Natural killer cell (primary cell): ENCODE measurements around the gene CDK4. TPM values are rescaled to one million over a fixed set of nuclear protein-coding genes. Genes with fewer than 3 reads are reported as not detected.

Experiments used
- ATAC-seq, 3 donors: fragments of 150-1000 bp in 2 of 3; fragments of 200-7000 bp in 1 of 3; cut with Tn5 transposase; 1 replicate in 1 of 3; 2 replicates in 2 of 3; pipeline ENCODE4 v1.10.0; 2021; ENCODE audit warnings: mild to moderate bottlenecking in 2 of 3, moderate library complexity in 2 of 3
- DNase-seq, 2 donors: peaks; one replicate each; pipeline versions ENCODE4 v3.0.0 to v3.0.0-alpha.2; 2013 to 2021; ENCODE audit warnings: mixed read lengths in 1 of 2
- H3K27ac ChIP-seq: one replicate; pipeline ENCODE4 v1.5.1; 2013; ENCODE audit warnings: mild to moderate bottlenecking, low read length
- H3K27me3 ChIP-seq: one replicate; pipeline ENCODE4 v1.6.1; 2013; ENCODE audit warnings: low read length; ENCODE audit not compliant: control insufficient read depth, insufficient read depth
- H3K36me3 ChIP-seq: one replicate; pipeline ENCODE4 v1.6.1; 2013; ENCODE audit warnings: low read length; ENCODE audit not compliant: control insufficient read depth, insufficient read depth
- H3K4me1 ChIP-seq: one replicate; pipeline ENCODE4 v1.6.1; 2013; ENCODE audit warnings: low read length; ENCODE audit not compliant: control insufficient read depth, insufficient read depth
- H3K4me3 ChIP-seq: one replicate; pipeline ENCODE4 v1.5.1; 2013; ENCODE audit warnings: low read length
- H3K9me3 ChIP-seq: one replicate; pipeline ENCODE4 v1.6.1; 2013; ENCODE audit warnings: low read length; ENCODE audit not compliant: control insufficient read depth, insufficient read depth
- H3K27ac Mint-ChIP-seq, 2 donors: one replicate each; pipeline ENCODE4 v1.8.0; 2022; ENCODE audit warnings: mild to moderate bottlenecking in 2 of 2, mixed read lengths in 2 of 2, moderate library complexity in 1 of 2
- H3K27me3 Mint-ChIP-seq, 2 donors: one replicate each; pipeline ENCODE4 v1.8.0; 2022; ENCODE audit warnings: low read depth in 2 of 2, mixed read lengths in 2 of 2
- H3K36me3 Mint-ChIP-seq: one replicate; pipeline ENCODE4 v1.8.0; 2022; ENCODE audit warnings: mixed read lengths
- H3K4me1 Mint-ChIP-seq, 2 donors: one replicate each; pipeline ENCODE4 v1.8.0; 2022; ENCODE audit warnings: mixed read lengths in 2 of 2
- H3K4me3 Mint-ChIP-seq: one replicate; pipeline ENCODE4 v1.8.0; 2022; ENCODE audit warnings: mild to moderate bottlenecking, moderate library complexity, mixed read lengths
- H3K9me3 Mint-ChIP-seq, 2 donors: one replicate each; pipeline ENCODE4 v1.8.0; 2022; ENCODE audit warnings: mixed read lengths in 2 of 2
- whole genome bisulfite sequencing: methylation state at CpG from one replicate; pipeline ENCODE4 v1.1.7; 2013; ENCODE audit warnings: missing lambda C conversion rate; ENCODE audit not compliant: insufficient coverage; 5-methylcytosine and 5-hydroxymethylcytosine counted together
- intact Hi-C: fragments of 100-400 bp; cut with micrococcal nuclease; formaldehyde crosslinking; loops from one replicate; pipeline ENCODE4 v1.14.2; 2022
- total RNA-seq, 4 donors: library from RNA; stranded (reverse); fragments of 120-200 nt in 1 of 4; gene quantifications; one replicate each; pipeline versions ENCODE4 v1.2.3 to v1.2.4, GENCODE V29; 2013 to 2022
- TF ChIP-seq, protein P1 (sequence below): fragments of 200-600 bp; IDR thresholded peaks from one replicate; pipeline ENCODE4 v1.8.0; 2022; ENCODE audit warnings: antibody characterized with exemption

The CDK4 gene
- total RNA-seq, 3 donors from 2014 or later (not counting 1 experiment from before 2014, with no cell fraction given) = 30.7 to 39.5 (median 37.7) TPM

DNA sequence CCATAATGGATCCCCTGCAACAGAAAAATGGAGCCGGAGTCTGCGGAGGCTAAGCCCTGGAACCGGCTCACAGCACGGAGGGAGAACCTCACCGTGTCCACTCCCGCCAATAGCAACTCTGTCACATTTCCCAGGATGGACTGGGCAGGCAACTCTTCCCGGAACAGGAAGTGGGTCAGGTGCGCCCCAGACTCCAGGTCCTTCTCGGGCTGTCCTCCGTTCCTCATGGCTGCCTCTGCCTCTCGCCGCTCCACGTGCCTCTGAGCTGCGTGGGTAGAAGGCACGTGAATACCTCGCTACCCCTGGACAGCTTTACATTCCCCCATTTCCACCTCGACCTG lies 12.5 kb upstream of the CDK4 start:
- H3K9me3 ChIP-seq = no peaks in the 10 kb centered on the region
- H3K27me3 ChIP-seq = peaks cover 41% of the 10 kb centered on the region
- Mint-ChIP-seq H3K36me3 (no peaks in the 10 kb centered on the region), H3K9me3 (no peaks in the 10 kb centered on the region), H3K4me3 (peak overlapping the region; percentile 86), H3K4me1 (peaks cover 26 to 29% of the 10 kb centered on the region in 2 donors), H3K27ac (peak overlapping the region in 1 of 2 donors; percentile 74), H3K27me3 (peaks cover 40 to 44% of the 10 kb centered on the region in 2 donors)
- intact Hi-C loops = no loop called here
- ATAC-seq (no peak), DNase-seq (no peak)
- no peaks in the 10 kb centered on the region for H3K36me3 ChIP-seq
- 19% methylated on average over 17 of the region's 17 CpGs for WGBS
- H3K4me3 ChIP-seq = peak overlapping the region; percentile 43
- H3K4me1 ChIP-seq = peaks cover 30% of the 10 kb centered on the region
- H3K27ac ChIP-seq = no peak overlapping the region
- TF ChIP-seq, protein P1, sequence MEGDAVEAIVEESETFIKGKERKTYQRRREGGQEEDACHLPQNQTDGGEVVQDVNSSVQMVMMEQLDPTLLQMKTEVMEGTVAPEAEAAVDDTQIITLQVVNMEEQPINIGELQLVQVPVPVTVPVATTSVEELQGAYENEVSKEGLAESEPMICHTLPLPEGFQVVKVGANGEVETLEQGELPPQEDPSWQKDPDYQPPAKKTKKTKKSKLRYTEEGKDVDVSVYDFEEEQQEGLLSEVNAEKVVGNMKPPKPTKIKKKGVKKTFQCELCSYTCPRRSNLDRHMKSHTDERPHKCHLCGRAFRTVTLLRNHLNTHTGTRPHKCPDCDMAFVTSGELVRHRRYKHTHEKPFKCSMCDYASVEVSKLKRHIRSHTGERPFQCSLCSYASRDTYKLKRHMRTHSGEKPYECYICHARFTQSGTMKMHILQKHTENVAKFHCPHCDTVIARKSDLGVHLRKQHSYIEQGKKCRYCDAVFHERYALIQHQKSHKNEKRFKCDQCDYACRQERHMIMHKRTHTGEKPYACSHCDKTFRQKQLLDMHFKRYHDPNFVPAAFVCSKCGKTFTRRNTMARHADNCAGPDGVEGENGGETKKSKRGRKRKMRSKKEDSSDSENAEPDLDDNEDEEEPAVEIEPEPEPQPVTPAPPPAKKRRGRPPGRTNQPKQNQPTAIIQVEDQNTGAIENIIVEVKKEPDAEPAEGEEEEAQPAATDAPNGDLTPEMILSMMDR = no peak

DNA sequence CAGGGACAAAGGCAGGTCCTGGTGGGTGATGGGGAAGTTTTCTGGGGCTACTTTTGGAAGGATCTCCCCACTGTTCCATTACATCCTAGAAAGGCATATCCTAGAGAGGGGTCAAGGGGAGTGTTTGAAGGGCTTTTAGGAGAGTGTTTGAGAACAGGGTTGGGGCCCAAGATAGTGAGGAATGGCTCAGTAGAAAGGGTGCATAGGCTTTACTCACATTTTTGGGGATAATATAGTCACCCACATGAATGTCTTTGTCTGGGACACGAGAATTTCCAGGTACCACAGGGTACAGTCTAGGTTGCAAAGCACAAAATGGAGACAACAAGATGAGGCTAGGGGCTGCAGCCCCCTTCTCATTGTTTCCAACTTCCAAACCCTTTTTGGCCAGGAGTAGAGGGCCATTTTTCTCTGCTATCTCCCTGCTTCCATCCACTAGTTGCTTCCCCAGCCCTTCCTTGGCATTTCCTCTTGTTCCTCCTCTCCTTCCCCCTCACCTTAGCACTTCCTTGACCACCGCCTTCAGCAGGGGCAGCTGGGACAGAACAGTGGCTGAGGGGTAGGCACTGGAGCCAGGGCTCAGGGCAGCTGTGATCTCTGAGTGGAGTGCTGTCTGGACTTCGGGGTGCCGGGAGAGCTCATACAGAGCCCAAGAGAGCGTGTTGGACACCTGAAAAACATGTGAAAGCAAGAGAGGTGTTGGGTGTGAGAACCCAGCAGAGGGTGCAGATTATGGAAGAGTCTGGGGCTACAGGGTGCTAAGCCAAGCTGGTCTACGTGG lies 12.0 kb upstream of the CDK4 start:
- intact Hi-C loops = no loop called here
- Histone ChIP-seq H3K27ac (no peak overlapping the region), H3K4me3 (no peak overlapping the region), H3K27me3 (peaks cover 41% of the 10 kb centered on the region), H3K4me1 (peaks cover 30% of the 10 kb centered on the region), H3K36me3 (no peaks in the 10 kb centered on the region), H3K9me3 (no peaks in the 10 kb centered on the region)
- no peak for ATAC-seq
- peak overlapping the region; percentile 86 for H3K4me3 Mint-ChIP-seq
- WGBS = 85% methylated on average over 6 of the region's 6 CpGs
- H3K36me3 Mint-ChIP-seq = no peaks in the 10 kb centered on the region
- TF ChIP-seq, protein P1 = no peak
- peaks cover 30 to 34% of the 10 kb centered on the region in 2 donors for H3K4me1 Mint-ChIP-seq
- H3K9me3 Mint-ChIP-seq = no peaks in the 10 kb centered on the region
- DNase-seq = no peak
- H3K27me3 Mint-ChIP-seq = peaks cover 40 to 44% of the 10 kb centered on the region in 2 donors
- H3K27ac Mint-ChIP-seq = no peak overlapping the region

DNA sequence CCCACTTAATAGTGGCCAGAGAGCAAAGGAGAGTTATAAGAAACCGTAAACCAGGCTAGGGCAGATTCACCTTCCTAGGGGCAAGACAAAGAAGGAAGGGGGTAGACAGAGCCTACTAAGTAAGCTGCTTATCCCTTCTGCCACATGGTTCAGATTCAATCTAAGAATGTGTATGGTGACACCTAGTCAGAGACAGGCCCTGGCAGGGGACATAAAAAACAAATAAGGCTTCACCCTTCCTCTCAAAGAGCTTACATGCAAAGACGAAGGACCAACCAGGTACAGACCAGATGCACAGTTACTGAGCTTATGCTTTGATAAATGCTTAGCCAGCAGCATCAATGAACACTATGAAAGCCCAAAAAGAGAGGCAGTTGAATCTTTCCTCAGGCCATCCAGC lies 10.4 kb upstream of the CDK4 start:
- Histone ChIP-seq H3K27me3 (peaks cover 41% of the 10 kb centered on the region), H3K4me1 (peaks cover 30% of the 10 kb centered on the region), H3K4me3 (no peak overlapping the region), H3K36me3 (peaks cover 12% of the 10 kb centered on the region), H3K27ac (no peak overlapping the region), H3K9me3 (no peaks in the 10 kb centered on the region)
- no peaks in the 10 kb centered on the region for H3K9me3 Mint-ChIP-seq
- H3K27ac Mint-ChIP-seq = no peak overlapping the region
- ATAC-seq (no peak), DNase-seq (no peak)
- no peaks in the 10 kb centered on the region for H3K36me3 Mint-ChIP-seq
- TF ChIP-seq, protein P1 = no peak
- H3K4me3 Mint-ChIP-seq = no peak overlapping the region
- WGBS = 82% methylated on average over 2 of the region's 2 CpGs
- H3K4me1 Mint-ChIP-seq = peaks cover 30 to 38% of the 10 kb centered on the region in 2 donors
- H3K27me3 Mint-ChIP-seq = peaks cover 38 to 44% of the 10 kb centered on the region in 2 donors
- intact Hi-C loops = no loop called here
